OCI-LY1 (cell line): ENCODE data around the gene ACTR10.
A peak's percentile ranks its signal among the peaks of the same experiment; 100 is the strongest.

ENCODE experiments used
- H2AFZ ChIP-seq: fragments of 200-600 bp; sonication (generic), shearing (Covaris generic); 2 replicates; pipeline ENCODE4 v1.6.0; 2014; ENCODE audit warnings: antibody characterized with exemption, mild to moderate bottlenecking, low read length
- H3F3A ChIP-seq: fragments of 200-600 bp; sonication (generic), shearing (Covaris generic); 2 replicates; pipeline ENCODE4 v1.6.0; 2014; ENCODE audit warnings: mild to moderate bottlenecking, antibody characterized with exemption, low read length, moderate library complexity; ENCODE audit not compliant: insufficient read depth
- H3K27ac ChIP-seq: fragments of 200-600 bp; sonication (generic); 2 replicates; pipeline ENCODE4 v1.5.1; 2014; ENCODE audit warnings: low read length, mixed run types, mild to moderate bottlenecking, low read depth; ENCODE audit not compliant: poor library complexity, severe bottlenecking
- H3K27me3 ChIP-seq: fragments of 200-600 bp; sonication (generic); 2 replicates; pipeline ENCODE4 v1.6.0; 2014; ENCODE audit warnings: antibody characterized with exemption, mild to moderate bottlenecking, low read length, moderate library complexity; ENCODE audit not compliant: insufficient read depth
- H3K36me3 ChIP-seq: fragments of 200-600 bp; sonication (generic); 2 replicates; pipeline ENCODE4 v1.6.1; 2014; ENCODE audit warnings: mild to moderate bottlenecking, antibody characterized with exemption, low read length, moderate library complexity, mixed read lengths; ENCODE audit not compliant: insufficient read depth
- H3K4me1 ChIP-seq: fragments of 200-600 bp; sonication (generic); 2 replicates; pipeline ENCODE4 v1.5.1; 2014; ENCODE audit warnings: mild to moderate bottlenecking, low read length, moderate library complexity; ENCODE audit not compliant: insufficient read depth, severe bottlenecking
- H3K4me2 ChIP-seq: fragments of 200-600 bp; sonication (generic), shearing (Covaris generic); 2 replicates; pipeline ENCODE4 v1.6.1; 2014; ENCODE audit warnings: low read length
- H3K4me3 ChIP-seq: fragments of 200-600 bp; sonication (generic); 2 replicates; pipeline ENCODE4 v1.5.1; 2014; ENCODE audit warnings: low read length, low read depth, mild to moderate bottlenecking, mixed read lengths; ENCODE audit not compliant: poor library complexity, severe bottlenecking
- H3K79me2 ChIP-seq: fragments of 200-600 bp; shearing (Covaris generic); 2 replicates; pipeline ENCODE4 v1.6.1; 2016; ENCODE audit warnings: mixed run types, low read length, mixed read lengths; ENCODE audit not compliant: insufficient read depth
- H3K9ac ChIP-seq: fragments of 200-600 bp; sonication (generic), shearing (Covaris generic); 2 replicates; pipeline ENCODE4 v1.6.1; 2014; ENCODE audit warnings: mild to moderate bottlenecking, low read length, mixed read lengths
- H3K9me2 ChIP-seq: fragments of 200-600 bp; sonication (generic), shearing (Covaris generic); 2 replicates; pipeline ENCODE4 v1.6.1; 2014; ENCODE audit warnings: low read depth, mild to moderate bottlenecking, low read length, mixed read lengths
- H3K9me3 ChIP-seq: fragments of 200-600 bp; shearing (Covaris generic); 2 replicates; pipeline ENCODE4 v1.6.1; 2014; ENCODE audit warnings: low read length, mixed read lengths
- H4K20me1 ChIP-seq: fragments of 200-600 bp; sonication (generic), shearing (Covaris generic); 2 replicates; pipeline ENCODE4 v1.6.0; 2016; ENCODE audit warnings: mild to moderate bottlenecking, low read length; ENCODE audit not compliant: insufficient read depth
- EZH2 ChIP-seq: fragments of 200-600 bp; sonication (generic), shearing (Covaris generic); IDR thresholded peaks from 2 replicates; pipeline ENCODE4 v1.8.0; 2017; ENCODE audit warnings: borderline replicate concordance, mixed run types, mild to moderate bottlenecking, antibody characterized with exemption, low read length, moderate library complexity, mixed read lengths
- TF ChIP-seq, protein P1 (sequence below): fragments of 200-600 bp; sonication (generic), shearing (Covaris generic); IDR thresholded peaks from 2 replicates; pipeline ENCODE4 v1.5.1; 2017; ENCODE audit warnings: mild to moderate bottlenecking, antibody characterized with exemption, low read length, moderate library complexity, mixed read lengths

The ACTR10 gene

DNA sequence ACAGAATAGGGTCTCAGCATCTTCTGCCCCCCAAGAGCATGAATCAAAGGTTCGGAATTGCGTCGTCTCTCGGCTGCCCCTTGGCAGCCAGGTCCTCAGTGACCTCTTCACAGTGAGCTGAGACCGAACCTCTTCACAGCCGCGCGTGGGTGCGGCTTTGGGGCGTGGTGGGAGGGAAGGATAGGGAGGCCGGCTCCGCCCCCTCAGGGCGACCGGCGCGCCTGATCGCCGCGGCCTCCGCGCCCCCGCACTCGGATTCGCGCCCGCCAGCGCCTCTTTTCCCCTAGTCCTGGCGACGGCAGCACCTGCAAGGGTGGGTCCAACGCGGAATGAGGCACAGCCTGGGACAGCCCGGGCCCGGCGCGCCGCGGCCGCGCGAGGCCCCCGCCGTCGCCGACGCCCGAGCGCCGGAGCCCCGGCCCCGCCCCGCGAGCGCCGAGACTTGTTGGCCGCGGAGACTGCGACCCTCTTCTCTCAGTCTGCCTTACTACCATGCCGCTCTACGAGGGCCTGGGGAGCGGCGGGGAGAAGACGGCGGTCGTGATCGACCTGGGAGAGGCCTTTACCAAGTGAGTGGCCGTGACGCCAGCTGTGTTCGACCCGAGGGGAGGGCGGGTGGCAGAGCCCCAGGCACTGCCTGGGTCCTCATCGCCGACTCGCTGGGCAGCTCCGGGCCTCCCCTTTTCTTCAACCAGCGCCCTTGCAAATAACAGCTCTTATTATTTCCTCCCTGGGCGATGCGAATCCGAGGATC, at the start of gene ACTR10:
ACTR10 (plus strand) TSS at position 424 of the 754 bp plus-strand sequence; CDS start at position 493, 69 bp downstream.
- Histone ChIP-seq H3K27me3 (no peaks in the 10 kb centered on the region), H3K9me2 (no peaks in the 10 kb centered on the region), H3K27ac (peak within 1 kb of the TSS; percentile 56), H3K4me1 (peaks cover 21% of the 10 kb centered on the region), H3K4me2 (peak within 1 kb of the TSS; percentile 85), H3K9ac (peak within 1 kb of the TSS; percentile 94), H3K79me2 (peaks cover 18% of the 10 kb centered on the region), H3K9me3 (no peaks in the 10 kb centered on the region), H2AFZ (peak within 1 kb of the TSS; percentile 95), H3F3A (no peaks in the 10 kb centered on the region), H4K20me1 (no peaks in the 10 kb centered on the region), H3K36me3 (peaks cover 3% of the 10 kb centered on the region; the same call in 1 of the 2 replicates), H3K4me3 (peak within 1 kb of the TSS; percentile 97)
- TF ChIP-seq, protein P1, sequence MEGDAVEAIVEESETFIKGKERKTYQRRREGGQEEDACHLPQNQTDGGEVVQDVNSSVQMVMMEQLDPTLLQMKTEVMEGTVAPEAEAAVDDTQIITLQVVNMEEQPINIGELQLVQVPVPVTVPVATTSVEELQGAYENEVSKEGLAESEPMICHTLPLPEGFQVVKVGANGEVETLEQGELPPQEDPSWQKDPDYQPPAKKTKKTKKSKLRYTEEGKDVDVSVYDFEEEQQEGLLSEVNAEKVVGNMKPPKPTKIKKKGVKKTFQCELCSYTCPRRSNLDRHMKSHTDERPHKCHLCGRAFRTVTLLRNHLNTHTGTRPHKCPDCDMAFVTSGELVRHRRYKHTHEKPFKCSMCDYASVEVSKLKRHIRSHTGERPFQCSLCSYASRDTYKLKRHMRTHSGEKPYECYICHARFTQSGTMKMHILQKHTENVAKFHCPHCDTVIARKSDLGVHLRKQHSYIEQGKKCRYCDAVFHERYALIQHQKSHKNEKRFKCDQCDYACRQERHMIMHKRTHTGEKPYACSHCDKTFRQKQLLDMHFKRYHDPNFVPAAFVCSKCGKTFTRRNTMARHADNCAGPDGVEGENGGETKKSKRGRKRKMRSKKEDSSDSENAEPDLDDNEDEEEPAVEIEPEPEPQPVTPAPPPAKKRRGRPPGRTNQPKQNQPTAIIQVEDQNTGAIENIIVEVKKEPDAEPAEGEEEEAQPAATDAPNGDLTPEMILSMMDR: no peak
- TF ChIP-seq EZH2: no peak

DNA sequence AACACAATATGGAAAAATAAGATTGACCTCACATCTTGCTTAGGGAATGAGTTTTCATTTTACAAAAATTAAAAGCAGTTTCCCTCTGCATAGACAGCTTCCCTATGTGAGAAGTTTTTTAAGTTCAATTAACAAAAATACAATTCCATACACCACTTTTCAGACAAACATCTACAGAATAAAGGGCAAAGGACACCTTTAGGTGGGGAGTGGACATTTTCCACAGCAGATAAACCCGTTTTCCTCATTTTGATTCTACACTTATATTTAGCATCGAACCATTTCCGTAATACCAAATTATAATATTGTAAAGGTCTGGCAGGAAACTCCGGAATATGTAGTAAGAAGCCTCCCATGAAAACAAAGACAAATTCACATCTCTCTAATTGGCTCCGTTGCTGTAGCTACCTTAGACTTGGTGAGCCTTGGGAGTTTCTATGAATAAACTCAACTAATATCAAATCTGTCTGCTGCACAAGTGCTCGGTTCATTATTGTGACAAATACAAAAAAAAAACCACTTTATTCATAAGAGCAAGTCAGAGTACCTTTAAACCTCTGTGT, 49.6 kb upstream of the ACTR10 start:
- H3K27me3 ChIP-seq: peaks cover 3% of the 10 kb centered on the region; the same call in 1 of the 2 replicates
- no peak overlapping the region for H3K4me2 ChIP-seq
- no peaks in the 10 kb centered on the region for H3K79me2 ChIP-seq
- no peak overlapping the region for H2AFZ ChIP-seq
- no peaks in the 10 kb centered on the region for H3F3A ChIP-seq
- H3K9me2 ChIP-seq: no peaks in the 10 kb centered on the region
- no peaks in the 10 kb centered on the region for H3K36me3 ChIP-seq
- H3K9me3 ChIP-seq: no peaks in the 10 kb centered on the region
- H3K4me1 ChIP-seq: peaks cover 7% of the 10 kb centered on the region
- H4K20me1 ChIP-seq: no peaks in the 10 kb centered on the region
- H3K9ac ChIP-seq: no peak overlapping the region
- no peak for TF ChIP-seq EZH2
- TF ChIP-seq, protein P1: no peak
- no peak overlapping the region for H3K4me3 ChIP-seq
- H3K27ac ChIP-seq: no peak overlapping the region

DNA sequence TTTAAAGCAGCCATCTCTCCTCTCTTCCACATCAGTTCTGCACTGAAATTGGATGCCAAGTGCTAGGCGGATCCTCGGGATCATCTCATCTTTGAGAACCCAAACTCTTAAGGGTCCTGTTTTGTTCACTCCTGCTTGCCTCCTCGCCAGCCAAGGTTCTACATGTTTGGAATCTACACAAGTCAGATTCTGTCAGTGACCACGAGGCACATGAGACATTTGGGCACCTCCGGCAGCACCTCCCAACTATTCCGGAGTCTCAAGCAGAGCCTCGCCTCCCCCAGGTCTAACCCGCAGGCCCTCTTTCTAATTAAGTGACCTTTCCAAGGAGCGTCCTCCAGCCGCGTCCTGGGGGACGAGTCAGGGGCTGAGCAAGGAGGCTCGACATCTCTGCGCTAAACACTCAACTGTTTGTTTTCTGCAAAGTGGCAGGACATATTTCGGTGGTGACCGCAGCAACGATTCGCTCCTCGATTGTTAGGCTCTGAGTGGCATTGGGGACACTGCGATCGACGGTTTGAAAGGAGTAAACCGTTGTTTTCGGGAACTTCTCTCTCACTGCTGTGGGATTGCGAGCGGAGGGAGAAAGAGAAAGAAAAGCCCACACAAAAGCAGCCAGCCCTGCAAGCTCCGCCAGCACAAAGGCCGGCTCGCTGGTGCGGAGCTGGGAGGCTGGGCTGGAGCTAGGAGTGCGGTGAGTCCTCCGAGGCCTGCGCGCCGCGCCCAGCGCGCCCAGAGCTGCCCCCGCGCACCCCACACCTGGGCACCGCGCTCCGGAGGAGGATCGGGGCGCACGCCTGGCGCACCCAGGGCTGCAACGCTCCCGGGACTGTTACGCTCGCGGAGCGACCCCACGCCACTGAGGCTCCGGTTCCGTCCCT, 48.6 kb upstream of the ACTR10 start:
- peaks cover 3% of the 10 kb centered on the region; the same call in 1 of the 2 replicates for H3K27me3 ChIP-seq
- peak overlapping the region; percentile 99 for H3K4me2 ChIP-seq
- peaks cover 7% of the 10 kb centered on the region for H3K4me1 ChIP-seq
- no peaks in the 10 kb centered on the region for H3K9me3 ChIP-seq
- no peaks in the 10 kb centered on the region for H3K79me2 ChIP-seq
- no peak overlapping the region for H3K27ac ChIP-seq
- H3K36me3 ChIP-seq: no peaks in the 10 kb centered on the region
- no peaks in the 10 kb centered on the region for H3F3A ChIP-seq
- H3K9me2 ChIP-seq: no peaks in the 10 kb centered on the region
- peak overlapping the region; percentile 41; the same call in 1 of the 2 replicates for H3K9ac ChIP-seq
- TF ChIP-seq, protein P1: no peak
- no peak for TF ChIP-seq EZH2
- H3K4me3 ChIP-seq: peak overlapping the region; percentile 69
- H4K20me1 ChIP-seq: no peaks in the 10 kb centered on the region
- no peak overlapping the region for H2AFZ ChIP-seq
